Left ventricle myocardium inferior (tissue), 1 donor: ENCODE measurements around the gene ST7. TPM values are rescaled to one million over a fixed set of nuclear protein-coding genes. Genes with fewer than 3 reads are reported as not detected.

Source experiments
- DNase-seq: peaks from one replicate; pipeline ENCODE4 v3.0.0-alpha.2; 2020
- H3K27ac ChIP-seq: fragments of 200-600 bp; replicated peaks from 2 replicates; pipeline ENCODE4 v1.8.0; 2021
- H3K27me3 ChIP-seq: fragments of 200-600 bp; 2 replicates; pipeline ENCODE4 v1.8.0; 2021; ENCODE audit warnings: low read depth
- H3K36me3 ChIP-seq: fragments of 200-600 bp; 2 replicates; pipeline ENCODE4 v1.8.0; 2021
- H3K4me1 ChIP-seq: fragments of 200-600 bp; 2 replicates; pipeline ENCODE4 v1.8.0; 2021
- H3K4me3 ChIP-seq: fragments of 200-600 bp; 2 replicates; pipeline ENCODE4 v1.8.0; 2021; ENCODE audit warnings: mild to moderate bottlenecking, moderate library complexity
- H3K9me3 ChIP-seq: fragments of 200-600 bp; replicated peaks from 2 replicates; pipeline ENCODE4 v1.8.0; 2021
- intact Hi-C: fragments of 100-400 bp; cut with micrococcal nuclease; formaldehyde crosslinking; loops from one replicate; pipeline ENCODE4 v1.11.0; 2022
- total RNA-seq: library from RNA; stranded (reverse); fragmentation: NEBNext Ultra II Directional; extraction: Animal tissue kit (Norgen Biotek cat#: 25700); gene quantifications from one replicate; pipeline ENCODE4 v1.2.1, GENCODE V29; 2021
- TF ChIP-seq, protein P1 (sequence below): fragments of 200-600 bp; IDR thresholded peaks from 2 replicates; pipeline ENCODE4 v1.8.0; 2021; ENCODE audit warnings: antibody characterized with exemption, mild to moderate bottlenecking, borderline replicate concordance
- donor health status: DM: no; HTN: yes; CAD: no; lungs with severe emphysema.

ST7 gene
- total RNA-seq, 1 donor from 2014 or later: 28.5 TPM

DNA sequence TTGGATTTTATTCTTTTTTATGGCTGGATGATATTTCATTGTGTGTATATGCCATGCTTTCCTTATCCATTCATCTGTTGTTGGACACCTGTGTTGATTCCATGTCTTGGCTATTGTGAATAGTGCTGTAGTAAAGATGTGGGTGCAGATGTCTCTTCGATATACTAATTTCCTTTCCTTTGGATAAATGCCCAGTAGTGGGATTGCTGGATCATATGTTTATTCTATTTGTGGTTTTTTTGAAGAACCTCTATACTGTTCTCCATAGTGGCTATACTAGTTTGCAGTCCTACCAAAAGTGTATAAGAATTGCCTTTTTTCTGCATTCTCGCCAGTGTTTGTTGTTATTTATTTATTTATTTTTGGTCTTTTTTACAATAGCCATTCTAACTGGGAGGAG lies 209.8 kb downstream of the ST7 start:
- Histone ChIP-seq H3K27ac (no peak overlapping the region), H3K9me3 (no peaks in the 10 kb centered on the region), H3K27me3 (no peaks in the 10 kb centered on the region), H3K4me1 (peaks cover 43% of the 10 kb centered on the region), H3K36me3 (no peaks in the 10 kb centered on the region), H3K4me3 (no peak overlapping the region)
- DNase-seq: no peak
- intact Hi-C loops: no loop called here
- TF ChIP-seq, protein P1, sequence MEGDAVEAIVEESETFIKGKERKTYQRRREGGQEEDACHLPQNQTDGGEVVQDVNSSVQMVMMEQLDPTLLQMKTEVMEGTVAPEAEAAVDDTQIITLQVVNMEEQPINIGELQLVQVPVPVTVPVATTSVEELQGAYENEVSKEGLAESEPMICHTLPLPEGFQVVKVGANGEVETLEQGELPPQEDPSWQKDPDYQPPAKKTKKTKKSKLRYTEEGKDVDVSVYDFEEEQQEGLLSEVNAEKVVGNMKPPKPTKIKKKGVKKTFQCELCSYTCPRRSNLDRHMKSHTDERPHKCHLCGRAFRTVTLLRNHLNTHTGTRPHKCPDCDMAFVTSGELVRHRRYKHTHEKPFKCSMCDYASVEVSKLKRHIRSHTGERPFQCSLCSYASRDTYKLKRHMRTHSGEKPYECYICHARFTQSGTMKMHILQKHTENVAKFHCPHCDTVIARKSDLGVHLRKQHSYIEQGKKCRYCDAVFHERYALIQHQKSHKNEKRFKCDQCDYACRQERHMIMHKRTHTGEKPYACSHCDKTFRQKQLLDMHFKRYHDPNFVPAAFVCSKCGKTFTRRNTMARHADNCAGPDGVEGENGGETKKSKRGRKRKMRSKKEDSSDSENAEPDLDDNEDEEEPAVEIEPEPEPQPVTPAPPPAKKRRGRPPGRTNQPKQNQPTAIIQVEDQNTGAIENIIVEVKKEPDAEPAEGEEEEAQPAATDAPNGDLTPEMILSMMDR: no peak

DNA sequence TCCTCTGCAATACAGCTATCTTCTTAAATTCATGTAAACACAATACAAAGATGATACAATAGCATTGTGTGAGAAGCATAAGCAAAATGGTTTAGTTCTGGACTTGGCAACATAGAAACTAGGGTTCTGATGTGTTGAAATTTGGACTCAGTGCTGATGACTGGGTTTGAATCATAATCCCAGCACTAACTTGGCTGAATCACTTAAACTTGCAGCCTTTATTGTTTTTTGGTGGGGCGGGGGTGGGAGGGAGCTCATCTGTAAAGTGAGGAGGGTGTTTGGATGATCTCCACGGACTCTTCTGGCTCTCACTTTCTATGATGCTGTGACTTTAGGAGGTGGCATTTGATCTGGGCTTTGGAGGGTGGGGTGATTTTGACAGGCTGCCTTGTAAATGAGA lies 211.3 kb downstream of the ST7 start:
- no peak for DNase-seq
- TF ChIP-seq, protein P1: no peak
- no peaks in the 10 kb centered on the region for H3K9me3 ChIP-seq
- H3K36me3 ChIP-seq: no peaks in the 10 kb centered on the region
- no peak overlapping the region for H3K27ac ChIP-seq
- H3K4me3 ChIP-seq: no peak overlapping the region
- H3K27me3 ChIP-seq: no peaks in the 10 kb centered on the region
- intact Hi-C loops: no loop called here
- H3K4me1 ChIP-seq: peaks cover 28% of the 10 kb centered on the region

DNA sequence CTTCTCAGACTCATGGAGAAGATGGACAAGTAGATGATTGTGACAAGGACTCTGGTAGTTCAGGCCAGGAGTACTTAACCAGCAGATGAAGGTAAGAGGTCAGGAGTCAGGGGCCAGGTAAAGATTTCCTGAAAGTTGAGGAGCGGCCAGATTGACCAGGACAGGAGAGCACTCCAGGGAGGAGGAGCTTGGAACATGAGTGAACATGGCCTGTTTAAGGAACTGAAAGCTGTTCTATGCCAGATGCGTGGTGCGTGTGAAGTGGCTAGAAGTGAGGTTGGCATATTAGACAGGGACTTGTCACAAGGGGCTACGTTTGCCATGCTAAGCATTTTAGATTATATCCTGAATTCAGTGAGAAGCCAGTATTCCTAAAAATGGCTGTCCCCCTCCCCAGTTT lies 212.4 kb downstream of the ST7 start:
- intact Hi-C loops: no loop called here
- Histone ChIP-seq H3K27ac (no peak overlapping the region), H3K9me3 (no peaks in the 10 kb centered on the region), H3K27me3 (no peaks in the 10 kb centered on the region), H3K36me3 (no peaks in the 10 kb centered on the region), H3K4me3 (no peak overlapping the region), H3K4me1 (peaks cover 31% of the 10 kb centered on the region)
- TF ChIP-seq, protein P1: no peak
- peak; percentile 20 for DNase-seq

DNA sequence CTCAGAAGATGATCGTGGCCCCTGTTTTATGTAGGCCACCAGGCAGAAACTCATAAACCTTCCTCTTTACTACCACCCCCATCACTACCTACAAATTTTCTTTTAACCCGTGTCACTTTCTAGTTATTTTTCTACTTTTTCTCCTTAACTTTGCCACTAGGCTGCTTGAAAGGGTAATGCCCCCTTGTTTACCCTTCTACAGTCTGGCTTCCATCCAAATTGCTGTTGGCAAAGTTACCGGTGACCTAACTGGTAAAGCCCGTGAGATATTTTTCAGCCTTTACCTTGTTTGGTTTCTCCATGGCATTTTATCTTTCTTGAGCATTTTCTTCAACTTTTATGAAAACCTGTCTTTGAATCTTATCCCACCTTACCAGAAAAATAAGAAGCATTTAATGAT lies 216.6 kb downstream of the ST7 start:
- H3K9me3 ChIP-seq: no peaks in the 10 kb centered on the region
- peaks cover 26% of the 10 kb centered on the region for H3K4me1 ChIP-seq
- intact Hi-C loops: no loop called here
- no peaks in the 10 kb centered on the region for H3K27me3 ChIP-seq
- no peak overlapping the region for H3K4me3 ChIP-seq
- H3K27ac ChIP-seq: no peak overlapping the region
- DNase-seq: no peak
- peaks cover 17% of the 10 kb centered on the region for H3K36me3 ChIP-seq
- TF ChIP-seq, protein P1: no peak

DNA sequence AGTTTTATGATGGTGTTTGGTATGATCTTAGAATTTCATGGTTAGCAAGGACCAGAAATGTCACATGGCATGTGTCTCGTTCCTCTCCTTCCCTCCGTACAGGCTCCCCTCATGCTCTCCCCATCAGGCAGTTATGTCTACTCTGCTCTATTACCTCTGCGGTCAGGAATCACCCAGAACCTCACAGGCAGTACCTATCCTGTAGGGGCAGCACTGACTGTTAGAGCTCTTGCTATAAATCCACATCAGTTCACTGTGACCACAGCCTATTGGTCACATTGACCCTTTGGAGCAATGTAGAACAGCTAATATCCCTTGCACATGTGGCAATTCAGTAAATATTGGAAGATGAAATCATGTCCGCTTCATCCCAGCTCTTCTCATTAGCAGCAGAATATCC lies 217.8 kb downstream of the ST7 start:
- TF ChIP-seq, protein P1: no peak
- Histone ChIP-seq H3K36me3 (peaks cover 17% of the 10 kb centered on the region), H3K9me3 (no peaks in the 10 kb centered on the region), H3K4me3 (no peak overlapping the region), H3K27ac (no peak overlapping the region), H3K27me3 (no peaks in the 10 kb centered on the region), H3K4me1 (peaks cover 14% of the 10 kb centered on the region)
- intact Hi-C loops: no loop called here
- DNase-seq: no peak

DNA sequence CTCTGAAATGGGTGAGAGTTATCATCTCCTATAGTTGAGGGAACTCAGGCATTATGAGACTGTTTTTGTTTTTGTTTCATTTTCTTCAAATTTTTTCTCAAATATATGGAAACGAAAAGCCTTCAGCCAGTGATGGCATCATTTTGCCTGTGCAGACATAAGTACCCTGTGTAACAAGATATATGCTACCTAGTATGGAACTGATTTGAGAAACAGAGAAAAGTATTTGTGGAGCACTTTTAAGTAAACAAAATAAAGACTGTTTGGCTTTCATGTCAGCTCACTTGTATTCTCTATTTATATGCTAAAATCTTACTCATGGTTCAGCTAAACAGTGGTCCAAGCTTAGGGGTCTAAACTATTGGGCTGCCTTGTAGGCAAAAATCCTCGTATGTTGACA lies 219.0 kb downstream of the ST7 start:
- intact Hi-C loops: no loop called here
- H3K4me3 ChIP-seq: no peak overlapping the region
- H3K9me3 ChIP-seq: no peaks in the 10 kb centered on the region
- peaks cover 17% of the 10 kb centered on the region for H3K36me3 ChIP-seq
- TF ChIP-seq, protein P1: no peak
- no peaks in the 10 kb centered on the region for H3K27me3 ChIP-seq
- no peak for DNase-seq
- H3K27ac ChIP-seq: no peak overlapping the region
- peaks cover 12% of the 10 kb centered on the region for H3K4me1 ChIP-seq
